ENCODE data around the gene PSAPL1.

The PSAPL1 gene

DNA sequence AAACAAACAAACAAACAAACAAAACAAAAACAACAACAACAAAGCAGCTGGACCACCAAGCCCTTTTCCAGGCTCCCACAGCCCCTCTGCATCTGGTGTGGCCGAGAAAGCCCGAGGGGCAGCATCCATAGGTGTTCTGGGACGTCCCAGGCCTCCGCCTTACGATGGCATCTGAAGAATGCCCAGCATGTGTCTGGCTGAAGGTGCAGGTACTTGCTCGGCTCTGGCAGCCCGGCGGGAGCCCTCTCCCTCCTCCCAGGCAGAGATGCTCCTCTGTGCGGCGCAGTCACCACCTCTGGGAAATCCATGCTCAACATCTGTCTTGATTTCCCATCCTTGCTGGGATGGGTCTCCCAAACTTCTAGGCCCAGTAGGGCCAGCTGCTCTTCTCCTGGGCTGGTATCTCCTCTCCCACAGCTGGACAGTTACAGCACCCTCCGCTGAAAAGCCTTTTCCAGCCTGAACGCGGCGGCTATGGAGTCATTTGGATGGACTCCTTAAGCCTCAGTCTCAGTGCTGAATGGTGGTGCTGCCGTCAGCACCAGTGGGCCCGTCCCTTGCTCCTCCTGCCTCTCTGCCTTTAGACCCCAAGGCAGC is 4.3 kb downstream of the PSAPL1 start:
- DNase-seq, result no peak

DNA sequence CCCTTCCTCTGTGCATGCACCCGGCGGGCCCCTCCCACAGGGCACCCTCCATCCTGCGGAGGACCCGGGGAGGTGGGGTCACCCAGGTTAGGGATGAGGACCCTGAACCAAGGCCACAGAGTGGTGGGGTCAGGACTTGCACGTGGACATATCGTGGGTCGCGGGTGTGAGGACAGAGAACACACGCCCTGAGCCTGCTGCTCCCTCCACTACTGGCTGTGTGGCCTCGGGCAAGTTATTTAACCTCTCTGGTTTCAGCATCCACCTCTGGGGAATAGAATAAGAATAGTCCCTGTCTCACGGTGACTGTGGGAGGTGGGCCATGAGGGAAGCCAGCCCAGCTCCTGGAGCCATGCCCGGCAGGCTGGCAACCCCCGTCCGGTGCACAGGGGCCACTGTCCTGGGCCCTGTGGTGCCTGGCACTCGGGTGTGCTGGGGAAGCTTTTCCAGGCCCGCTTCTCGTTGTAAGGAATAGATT is 5.1 kb downstream of the PSAPL1 start:
- DNase-seq, result no peak

DNA sequence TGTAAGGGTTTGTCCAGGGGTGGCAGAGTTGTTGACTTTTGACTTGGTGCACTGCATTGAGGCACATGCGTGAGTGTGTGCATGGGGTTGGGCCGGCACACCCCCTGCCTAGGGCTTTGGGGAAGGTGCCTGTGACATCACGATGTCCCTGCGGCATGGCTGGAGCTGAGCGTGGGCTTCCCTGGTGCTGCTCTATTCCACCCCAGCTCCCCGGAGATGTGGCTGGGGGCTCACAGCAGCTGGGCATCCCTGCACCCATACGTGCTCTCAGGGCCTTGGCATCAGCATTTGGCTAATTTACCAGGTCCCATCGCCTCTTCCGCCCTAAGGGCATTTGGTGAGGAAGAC is 5.7 kb downstream of the PSAPL1 start:
- no peak for DNase-seq

DNA sequence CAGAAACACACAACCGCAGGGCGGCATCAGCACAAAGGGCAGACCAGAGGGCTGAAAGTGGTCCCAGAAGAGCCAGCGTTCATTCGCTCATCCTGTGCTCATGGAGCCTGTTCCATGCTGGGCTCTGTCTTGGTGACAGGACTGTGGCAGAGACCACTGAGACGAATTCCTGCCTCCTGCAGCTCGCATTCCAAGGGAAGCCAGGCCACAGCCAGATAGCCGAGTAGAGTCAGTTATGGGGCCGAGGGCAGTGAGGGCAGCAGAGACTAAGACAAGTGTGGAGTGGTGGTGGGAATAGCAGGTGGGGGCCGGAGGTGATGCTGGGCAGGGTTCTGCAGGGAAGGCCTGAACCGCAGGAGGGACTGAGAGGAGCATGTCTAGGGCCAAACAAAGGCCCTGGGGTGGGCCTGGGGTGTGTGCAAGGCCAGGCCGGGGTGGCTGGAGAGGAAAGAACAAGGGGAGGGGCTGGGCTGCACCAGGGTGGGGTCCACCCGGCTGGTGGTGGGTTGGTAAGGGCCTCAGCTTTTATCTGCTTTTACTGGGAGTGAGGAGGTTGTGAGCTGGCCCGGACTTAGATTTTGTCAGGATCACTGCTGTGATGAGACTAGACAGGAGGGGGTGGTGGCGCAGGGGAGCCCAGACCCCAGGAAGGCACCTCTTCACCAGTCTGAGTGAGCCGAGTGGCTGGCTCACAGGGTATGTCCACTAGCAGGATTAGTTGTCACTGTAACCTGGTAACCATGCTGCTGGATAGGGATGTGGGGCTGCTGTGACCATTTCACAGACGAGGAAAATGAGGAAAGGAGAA is 6.3 kb downstream of the PSAPL1 start:
- no peak for DNase-seq

DNA sequence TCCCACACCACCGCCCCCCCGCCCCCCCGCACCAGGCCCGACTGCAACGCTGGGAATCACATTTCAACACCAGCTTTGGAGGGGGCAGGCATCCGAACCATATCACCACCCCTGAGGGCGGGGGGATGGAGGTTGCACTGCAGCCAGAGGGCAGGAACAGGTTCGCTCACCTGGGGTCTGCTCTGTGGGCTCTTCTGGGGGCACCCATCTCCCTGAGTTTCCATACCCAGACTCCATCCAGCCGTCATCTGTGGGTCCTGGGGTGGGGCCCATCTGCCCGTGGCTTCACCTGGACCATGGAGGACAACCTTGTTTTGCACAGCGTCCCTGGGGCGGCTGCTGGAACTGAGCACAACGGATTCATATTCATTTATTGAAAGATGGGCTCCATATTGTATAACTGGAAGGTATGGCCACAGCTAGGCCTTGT is 6.9 kb downstream of the PSAPL1 start:
- no peak for DNase-seq

DNA sequence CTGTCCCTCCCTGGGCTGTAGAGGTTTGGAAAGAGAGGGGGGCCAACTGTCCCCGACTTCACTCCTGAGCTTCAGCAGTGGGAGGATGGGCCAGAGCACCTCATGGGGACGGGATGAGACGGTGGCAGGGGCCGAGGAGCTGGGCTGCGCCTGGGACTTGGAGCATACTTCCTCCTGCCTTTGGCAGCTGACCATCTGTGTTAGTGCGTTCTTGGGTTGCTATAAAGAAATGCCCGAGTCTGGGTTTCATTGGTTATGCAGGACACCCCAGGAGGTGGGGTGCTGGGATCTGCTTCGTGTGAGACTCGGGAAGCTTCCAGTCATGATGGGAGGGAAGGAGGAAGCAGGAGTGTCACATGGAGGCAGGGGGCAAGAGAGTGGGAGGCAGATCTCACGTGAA is 7.4 kb downstream of the PSAPL1 start:
- DNase-seq, result no peak

DNA sequence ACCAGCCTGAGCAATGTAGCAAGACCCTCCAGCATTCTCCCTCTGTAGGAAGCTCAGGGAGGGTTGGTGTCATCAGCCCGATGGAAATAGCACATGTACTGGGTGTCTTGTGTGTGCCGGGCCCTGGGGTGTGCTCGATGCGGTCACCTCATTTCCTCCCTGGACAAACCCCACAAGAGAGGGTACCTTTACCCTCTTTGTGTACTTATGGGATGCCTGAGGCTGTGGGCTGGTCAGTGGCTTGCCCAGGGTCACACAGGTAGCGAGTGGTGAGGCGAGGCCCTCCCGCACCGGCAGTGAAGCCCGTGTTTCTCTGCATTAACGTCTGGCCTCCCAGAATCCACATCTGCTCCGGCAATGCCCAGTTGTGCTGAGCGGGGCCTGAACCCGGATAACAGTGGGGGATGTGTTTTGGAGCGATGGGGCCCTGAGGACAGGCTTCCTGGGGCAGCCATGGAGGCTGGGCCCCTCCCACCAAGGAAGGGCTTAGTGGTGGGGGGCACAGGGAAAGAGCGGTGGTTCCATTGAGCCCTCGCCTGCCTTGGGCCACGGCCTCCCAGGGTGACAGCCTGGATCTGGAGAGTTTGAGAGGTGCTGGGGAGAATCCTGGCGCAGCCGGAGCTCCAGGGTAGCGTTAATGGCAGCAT is 8.1 kb downstream of the PSAPL1 start:
- DNase-seq, result no peak

DNA sequence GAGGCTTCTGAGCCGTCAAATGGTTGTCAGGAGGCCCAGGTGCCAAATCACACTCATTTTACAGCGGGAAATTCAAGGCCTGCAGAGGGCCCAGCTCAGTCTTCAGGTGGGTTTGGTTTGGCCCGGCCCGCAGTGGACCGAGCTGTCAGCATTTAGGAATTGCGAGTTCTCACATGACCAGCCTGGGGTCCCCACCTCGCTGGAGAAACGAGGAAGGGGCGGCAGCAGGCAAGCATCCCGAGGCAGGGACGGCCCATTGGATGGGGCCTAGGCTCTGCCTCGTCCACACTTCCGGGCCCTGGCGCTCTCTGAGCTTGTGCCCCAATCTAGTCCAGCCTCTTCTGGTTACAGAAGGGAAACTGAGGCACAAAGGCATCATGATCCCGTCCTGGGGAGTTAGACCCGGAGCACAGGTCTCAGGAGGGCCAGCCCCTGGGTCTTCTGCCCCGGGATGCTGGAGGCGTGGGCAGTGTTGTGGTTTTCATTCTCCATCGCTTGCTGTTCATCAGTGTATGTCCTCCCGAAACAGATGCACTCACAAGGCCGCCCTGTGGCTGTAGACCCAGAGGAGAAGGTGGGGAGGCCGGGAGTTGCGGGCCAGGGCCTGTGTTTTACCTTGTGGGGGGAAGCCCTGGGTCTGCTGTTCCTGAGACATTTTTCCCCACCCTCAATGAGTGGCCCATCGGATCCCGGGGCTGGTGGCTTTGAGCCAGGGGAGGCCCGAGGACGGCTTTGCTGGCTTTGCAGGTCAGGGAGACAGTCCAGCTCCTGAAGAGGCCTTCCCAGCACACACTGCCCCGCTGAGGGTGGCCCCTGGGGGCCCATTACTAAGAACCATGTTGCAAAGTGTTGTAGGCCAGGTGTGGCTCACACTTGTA is 8.9 kb downstream of the PSAPL1 start:
- DNase-seq, result no peak

DNA sequence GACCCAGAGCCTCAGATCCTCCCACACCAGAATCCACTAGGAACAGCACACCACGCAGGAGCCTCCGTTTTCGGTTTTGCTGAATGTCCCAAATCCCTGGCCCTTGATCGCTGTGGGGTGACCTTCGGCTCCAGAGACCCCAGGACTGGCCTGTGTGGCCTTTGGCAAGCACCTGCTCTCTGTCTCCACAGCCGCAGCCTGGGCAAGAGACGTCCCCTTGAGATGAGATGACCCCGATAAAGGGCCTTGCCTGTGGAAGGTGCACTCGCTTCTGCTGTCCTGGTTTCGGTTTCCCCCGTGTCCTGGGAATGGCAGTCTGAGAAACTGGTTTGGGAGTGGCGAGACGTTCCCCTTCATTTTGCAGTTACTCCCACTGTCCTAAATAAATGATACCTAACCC is 9.6 kb downstream of the PSAPL1 start:
- DNase-seq, result no peak

DNA sequence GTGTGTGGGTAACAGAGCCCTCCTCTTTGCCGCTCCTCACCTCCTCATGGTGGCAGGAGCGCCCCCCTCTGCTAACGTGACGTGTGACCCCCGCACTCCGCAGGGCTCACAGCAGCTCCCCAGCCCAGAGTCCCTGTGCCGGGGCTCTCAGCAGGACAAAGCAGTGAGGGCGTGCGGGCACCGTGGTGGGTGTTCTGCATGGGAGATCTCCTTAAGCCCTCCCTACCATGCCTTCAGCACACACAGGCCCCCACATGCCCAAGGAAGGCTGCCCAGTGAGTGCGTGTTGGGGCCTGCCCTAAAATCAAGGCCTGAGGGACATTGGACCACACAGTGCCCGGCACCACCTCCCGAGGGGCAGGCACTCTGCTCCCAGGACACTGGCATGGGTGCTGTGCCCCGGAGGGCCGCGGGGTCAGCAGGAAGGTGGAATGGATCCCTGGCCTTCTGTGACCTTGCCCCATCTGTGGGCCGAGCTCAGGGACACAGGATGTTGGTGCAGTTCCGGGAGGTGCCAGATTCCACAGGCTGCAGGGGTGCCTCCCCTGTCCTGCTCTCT is 10.1 kb downstream of the PSAPL1 start:
- no peak for DNase-seq

DNA sequence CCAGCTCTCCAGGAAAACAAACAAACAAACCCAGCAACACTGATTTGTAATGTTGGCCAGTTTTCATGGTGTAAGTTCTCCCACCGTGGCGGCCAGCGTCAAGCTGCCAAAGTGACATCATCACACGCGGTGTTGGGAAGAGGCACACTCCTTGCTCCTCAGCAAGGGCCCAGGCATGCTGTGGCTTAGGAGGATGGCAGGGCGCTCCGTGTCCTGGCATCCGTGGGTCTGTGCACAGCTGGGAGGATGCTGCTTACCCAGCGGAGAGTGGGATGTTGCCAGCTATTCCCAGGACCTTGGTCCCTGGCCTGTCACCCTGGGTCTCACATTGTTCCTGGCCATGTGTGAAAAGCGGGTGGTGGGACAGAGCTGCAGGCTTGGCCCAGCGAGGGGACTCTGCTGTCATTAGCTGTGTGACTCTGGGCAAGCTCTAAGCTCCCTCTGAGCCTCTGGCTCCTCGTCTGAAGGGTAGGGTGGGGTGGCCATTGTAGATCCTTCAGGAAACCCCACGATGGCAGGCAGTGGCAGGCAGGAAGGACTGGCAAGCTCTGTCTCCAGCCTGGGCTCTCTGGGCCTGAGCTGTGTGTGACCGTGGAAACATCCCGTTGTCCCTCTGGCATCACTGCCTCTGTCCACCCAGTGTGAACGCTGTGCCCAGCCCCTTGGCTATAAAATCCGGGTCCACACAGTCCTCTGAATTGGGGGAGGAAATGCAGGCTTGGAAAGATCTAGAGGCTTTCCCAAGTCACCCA is 10.8 kb downstream of the PSAPL1 start:
- DNase-seq, result no peak

DNA sequence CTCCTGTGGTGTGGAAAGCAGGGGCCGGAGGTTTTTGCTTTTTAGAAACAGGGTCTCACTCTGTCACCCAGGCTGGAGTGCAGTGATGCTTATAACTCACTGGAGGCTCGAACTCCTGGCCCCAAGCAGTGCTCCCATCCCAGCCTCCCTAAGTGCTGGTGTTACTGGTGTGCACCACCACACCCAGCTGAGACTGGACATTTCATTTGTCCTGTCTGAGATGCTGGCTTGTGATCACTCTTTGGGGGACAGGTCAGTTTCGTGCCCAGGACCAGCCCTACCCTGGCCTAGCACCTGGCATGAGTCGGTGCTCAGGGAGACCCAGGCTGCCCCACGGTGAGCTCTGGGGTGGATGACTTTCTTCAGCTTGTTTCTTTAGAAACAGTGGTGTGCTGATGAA is 11.3 kb downstream of the PSAPL1 start:
- DNase-seq, result no peak

DNA sequence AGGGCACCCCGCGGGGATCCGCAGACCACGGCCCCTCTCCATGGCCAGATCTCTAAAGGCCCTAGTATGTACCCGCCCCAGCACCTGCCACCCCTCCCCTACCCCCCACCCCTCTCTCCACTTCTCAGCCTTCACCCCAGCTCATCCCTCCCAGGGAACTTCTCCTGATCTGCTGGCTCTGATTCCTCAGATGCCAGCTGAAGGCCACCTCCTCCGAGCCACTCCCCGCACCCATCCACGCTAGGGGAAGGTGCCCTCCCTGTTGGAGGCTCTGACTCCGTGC is 11.9 kb downstream of the PSAPL1 start:
- DNase-seq, result no peak

DNA sequence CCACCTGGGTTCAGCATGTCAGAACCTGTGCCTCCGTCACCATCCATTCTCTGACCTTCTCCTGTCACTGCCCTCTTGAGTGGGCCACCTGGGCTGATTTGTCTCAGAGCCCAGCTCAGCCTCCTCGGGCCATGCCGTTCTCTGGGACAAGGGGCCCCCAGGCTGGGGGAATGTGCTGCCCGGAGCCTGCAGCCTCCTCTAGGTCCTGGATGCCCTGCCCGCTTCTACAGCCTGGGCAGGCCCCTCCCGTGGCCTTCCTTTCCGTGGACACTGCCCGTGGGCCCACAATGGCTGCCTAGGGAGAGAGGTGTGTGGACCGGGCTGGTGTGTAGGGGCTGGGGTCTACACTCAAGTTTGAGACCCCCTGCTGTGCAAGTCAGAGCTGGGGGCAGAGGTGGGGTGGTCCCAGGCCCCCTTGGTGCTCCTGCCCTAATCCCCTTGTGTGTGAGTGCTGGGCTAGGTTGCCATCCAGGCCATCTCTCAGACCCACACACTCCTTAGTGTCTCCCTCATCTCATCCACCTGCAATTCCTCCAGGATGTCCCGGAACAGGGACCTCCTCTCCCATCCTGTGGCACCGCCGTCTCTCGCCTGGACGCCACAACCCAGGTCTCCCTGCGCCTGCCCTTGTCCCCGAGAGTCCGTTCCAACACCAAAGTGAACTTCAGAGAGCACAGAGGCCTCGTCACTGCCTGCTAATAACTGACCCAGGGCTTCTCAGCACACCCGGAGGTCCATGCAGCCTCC is 12.4 kb downstream of the PSAPL1 start:
- no peak for DNase-seq

DNA sequence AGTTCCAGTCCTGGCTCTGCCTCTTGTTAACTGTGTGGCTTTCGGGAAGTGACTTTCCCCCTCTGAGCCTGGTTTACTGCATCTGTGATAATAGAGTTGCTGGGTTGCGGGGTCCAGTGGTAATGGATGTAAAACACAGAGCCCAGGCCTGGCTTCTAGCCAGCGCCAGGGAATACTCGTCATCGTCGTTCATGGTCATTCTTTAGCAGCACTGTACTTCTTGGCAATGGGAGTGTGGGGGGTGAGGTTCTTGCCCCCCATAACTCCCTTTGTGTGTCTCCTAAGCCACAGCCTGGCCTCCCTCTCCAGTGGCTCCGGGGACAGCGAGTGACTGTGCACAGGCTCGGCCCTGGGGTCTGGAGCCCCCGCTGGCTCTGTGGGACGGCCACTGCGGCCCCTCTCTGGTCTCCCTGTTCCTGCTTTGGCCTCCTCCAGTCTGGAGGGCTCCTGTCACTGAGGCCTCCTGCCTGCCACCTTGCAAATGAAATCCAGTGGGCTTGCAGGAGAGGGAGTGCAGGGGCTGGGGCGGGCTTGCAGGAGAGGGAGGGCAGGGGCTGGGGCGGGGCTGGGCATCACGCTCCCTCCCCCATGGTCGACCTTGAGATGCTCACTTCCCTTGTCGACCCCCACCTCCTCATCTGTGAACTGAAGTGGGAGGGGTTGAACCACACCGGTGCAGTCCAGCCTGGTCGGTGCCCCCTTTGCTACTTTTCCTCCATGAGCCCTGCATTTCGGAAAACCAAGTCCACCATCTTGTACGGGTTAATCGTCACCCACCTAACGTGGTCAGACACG is 13.2 kb downstream of the PSAPL1 start:
- no peak for DNase-seq

DNA sequence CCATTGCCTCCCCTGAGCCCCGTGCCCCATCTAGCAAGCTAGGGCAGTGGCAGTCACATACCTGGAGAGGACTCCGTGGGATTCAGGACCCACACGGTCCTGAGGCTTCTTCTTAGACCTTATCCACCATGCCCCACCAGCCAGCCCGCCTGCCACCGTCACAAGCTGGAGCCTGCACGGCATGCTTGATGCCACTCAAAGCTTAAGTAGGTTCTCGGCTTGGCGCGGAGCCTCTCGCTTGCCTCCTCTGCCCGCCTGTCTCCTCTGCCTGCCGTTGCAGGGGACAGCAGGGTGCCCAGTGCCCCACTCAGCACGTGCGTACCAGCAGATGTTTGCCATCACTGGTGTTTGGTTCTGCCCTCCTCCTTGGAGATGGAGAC is 14.1 kb downstream of the PSAPL1 start:
- no peak for DNase-seq

DNA sequence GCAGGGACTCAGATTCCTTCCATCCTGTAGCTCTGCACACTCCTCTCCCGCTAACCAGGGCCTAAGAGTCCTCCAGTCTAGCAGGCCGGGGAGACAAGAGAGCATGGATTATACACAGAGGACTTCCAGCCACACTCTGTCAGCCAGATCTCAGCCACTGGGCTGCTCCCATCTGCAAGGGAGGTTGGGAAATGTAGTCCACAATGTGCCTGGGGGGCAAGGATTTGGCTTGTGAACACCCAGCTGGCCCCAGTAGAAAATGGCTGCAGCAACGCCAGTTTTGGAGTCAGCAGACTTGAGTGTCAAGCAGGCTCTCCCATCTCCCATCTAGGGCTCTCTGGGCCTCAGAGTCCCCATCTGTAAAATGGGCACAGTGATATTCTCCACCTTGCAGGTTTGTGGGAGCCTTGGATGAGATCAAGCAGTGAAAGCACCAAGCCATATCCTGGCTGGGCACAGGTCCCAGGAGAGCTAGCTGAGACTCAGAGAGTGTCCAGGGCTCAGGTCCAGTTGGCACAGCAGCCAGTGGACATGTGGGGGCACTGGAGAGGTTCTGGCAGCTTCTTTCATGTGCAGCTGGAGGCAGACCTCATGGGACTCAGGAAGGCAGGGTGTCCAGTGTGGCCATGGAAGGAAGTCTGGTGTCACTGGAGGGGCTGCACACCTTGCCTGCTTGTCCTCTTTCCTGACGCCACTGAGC is 14.6 kb downstream of the PSAPL1 start:
- no peak for DNase-seq

DNA sequence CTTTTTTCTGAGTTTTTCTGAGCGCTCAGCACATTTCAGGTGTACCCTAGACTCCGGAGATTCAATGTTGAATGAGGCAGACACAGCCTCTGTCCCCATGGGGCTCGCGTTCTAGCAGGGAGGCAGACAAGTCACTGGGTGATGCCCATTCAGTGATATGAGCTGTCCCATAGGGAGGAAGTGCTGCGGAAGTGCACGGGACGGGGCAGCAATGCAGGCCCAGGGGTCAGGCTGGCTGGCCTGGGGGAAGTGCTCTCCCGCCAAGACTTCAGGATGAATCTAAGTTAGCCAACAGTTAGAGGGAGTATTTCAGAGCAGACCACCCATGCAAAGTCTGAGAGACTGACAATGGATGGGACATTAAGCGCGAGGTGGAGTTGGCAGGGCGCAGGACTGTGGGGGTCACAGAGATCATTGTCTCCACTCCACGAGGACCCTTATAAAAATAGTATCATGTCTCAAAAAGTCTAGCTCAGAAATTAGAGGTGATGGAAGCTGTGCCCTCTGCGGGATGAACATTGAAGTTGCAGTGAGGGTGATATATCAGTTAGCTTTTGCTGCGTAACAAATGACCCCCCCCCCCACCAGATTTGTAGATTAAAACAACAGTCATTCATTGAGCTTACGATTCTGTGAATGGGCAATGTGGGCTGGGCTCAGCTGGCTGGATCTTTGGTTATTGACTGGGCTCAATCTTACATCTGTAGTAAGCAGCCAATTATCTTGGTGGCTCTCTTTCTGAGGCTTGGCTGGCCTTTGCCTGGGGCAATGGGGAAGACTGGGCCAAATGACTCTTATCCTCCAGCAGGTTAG is 16.4 kb downstream of the PSAPL1 start:
- no peak for DNase-seq

DNA sequence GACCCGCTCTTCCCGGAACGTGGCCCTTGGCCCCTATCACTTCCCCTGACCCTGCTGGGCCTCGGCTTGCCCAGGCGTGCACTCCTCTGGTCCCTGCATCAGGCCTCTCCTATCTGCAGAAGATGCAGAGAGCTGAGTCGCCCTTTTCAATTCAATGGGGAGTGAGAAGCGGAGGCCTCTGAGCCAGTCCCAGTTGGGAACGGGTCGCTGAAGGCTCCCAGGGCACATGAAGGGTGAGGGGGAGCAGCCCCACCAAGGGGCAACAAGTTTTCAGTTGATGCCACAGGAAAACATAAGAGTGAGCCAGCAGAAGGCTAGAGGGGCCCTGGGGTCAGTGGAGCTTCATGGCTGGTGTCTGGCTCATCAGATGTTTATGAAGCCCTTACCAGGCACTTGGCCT is 17.1 kb downstream of the PSAPL1 start:
- DNase-seq, result no peak
